GM12892 (cell line): ENCODE results near the gene TAAR5.
"Not testable (repeated sequence)": the region's sequence is repeated elsewhere in the genome, so short reads cannot be mapped to it uniquely, and the experiment has no call there.

Experiments
- DNase-seq: peaks from one replicate; pipeline ENCODE4 v3.0.0; 2011; ENCODE audit not compliant: insufficient read length
- FAIRE-seq: peaks from 2 replicates; lab custom pipeline; 2011; peaks lifted over from hg19 to GRCh38; lab: Jason Lieb, UNC
- POLR2A ChIP-seq: IDR thresholded peaks from 2 replicates; pipeline ENCODE4 v1.6.1; 2011; ENCODE audit warnings: low read depth, low read length, control low read depth
- POLR2AphosphoS5 ChIP-seq: IDR thresholded peaks from 2 replicates; pipeline ENCODE4 v1.6.1; 2011; ENCODE audit warnings: low read depth, low read length, control low read depth
- TAF1 ChIP-seq: IDR thresholded peaks from 2 replicates; pipeline ENCODE4 v1.6.1; 2011; ENCODE audit warnings: low read depth, mild to moderate bottlenecking, control low read depth, low read length, borderline replicate concordance

TAAR5 gene

GRCh38 chr6:132607544-132608233, 18.1 kb upstream of the TAAR5 start:
- no peak for TF ChIP-seq POLR2AphosphoS5
- TF ChIP-seq TAF1 = no peak
- no peak for TF ChIP-seq POLR2A
- FAIRE-seq (no peak), DNase-seq (no peak)

DNA sequence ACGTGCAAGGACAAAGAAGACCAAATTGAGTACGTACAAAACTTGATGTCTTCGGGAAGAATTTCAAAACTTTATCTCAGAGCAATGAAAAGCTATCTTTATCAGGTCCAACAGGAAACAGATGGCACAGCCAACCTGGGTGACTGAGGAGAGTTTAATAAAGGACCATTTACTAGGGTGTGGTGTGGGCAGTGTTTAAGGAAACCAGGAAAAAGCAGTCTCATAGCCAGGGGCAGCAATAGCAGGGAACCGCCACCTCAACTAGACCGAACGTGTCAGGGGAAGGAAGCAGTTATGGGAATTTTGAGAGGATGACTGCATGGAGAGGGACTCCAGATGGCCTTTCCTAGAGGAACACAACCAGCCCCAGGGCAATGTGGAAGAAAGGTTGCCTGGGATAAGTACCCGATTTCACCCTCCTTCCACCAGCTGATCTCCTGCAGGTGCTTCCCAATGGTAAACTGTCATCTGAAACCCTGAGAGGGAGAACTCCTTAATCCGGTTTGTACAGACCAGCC, 15.2 kb upstream of the TAAR5 start:
- DNase-seq (no peak), FAIRE-seq (no peak)
- no peak for TF ChIP-seq TAF1
- TF ChIP-seq POLR2AphosphoS5 = no peak
- no peak for TF ChIP-seq POLR2A

- not testable (repeated sequence) for FAIRE-seq, DNase-seq
Measured at GRCh38 chr6:132600900-132601299, 11.4 kb upstream of the TAAR5 start.

- no peak for DNase-seq
- no peak for FAIRE-seq
- TF ChIP-seq POLR2A (no peak), POLR2AphosphoS5 (no peak), TAF1 (no peak)
Measured at GRCh38 chr6:132598473-132598872, 8.9 kb upstream of the TAAR5 start.

- TF ChIP-seq POLR2A = no peak
- DNase-seq = no peak
- no peak for FAIRE-seq
Measured at GRCh38 chr6:132596201-132596600, 6.7 kb upstream of the TAAR5 start.

DNA sequence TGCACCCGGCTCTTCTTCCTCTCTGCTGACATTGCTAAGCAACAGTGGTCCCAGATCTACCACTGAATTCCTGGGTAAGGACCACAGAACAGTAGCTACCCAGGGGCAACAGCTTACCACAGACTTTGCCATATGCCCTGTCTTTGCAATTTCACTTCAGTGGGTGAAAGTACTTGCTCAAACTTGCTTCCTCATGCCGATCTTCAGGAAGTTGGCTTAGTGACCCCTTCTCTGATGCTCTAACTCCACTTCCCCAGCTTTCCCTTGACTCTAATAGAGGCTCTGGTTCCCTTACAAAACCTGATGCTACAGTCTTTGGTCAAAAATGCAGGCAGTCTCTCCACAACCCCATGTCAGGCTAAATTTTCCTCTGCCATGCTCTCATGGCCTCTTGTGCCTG, 3.3 kb upstream of the TAAR5 start:
- DNase-seq = no peak
- no peak for FAIRE-seq
- no peak for TF ChIP-seq TAF1
- TF ChIP-seq POLR2AphosphoS5 = no peak
- no peak for TF ChIP-seq POLR2A

GRCh38 chr6:132590362-132590761, 821 bp upstream of the TAAR5 start:
- FAIRE-seq (no peak), DNase-seq (no peak)
- TF ChIP-seq POLR2AphosphoS5 (no peak), POLR2A (no peak), TAF1 (no peak)

DNA sequence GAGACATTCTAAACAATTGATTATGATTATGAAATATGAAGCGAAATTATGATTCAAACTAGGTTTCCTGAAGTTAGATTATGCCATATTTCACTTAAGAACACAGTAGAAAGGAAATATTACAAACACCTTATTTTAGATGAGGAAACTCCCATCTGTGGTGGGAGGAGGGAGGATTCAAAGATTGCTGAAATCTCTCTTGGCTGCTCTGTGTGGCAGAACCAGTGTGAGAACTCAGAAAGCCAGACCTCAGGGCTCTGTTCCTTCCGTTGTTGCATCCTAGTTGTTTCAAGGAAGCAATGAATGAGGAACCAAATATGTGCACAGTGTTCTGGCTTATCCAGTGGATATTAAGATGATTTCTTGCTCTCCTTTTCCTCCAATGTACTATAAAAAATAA, 2.1 kb downstream of the TAAR5 start:
- DNase-seq (no peak), FAIRE-seq (no peak)
- no peak for TF ChIP-seq POLR2A
- TF ChIP-seq TAF1 = no peak
- no peak for TF ChIP-seq POLR2AphosphoS5

- no peak for DNase-seq
- no peak for TF ChIP-seq TAF1
- TF ChIP-seq POLR2AphosphoS5 = no peak
- TF ChIP-seq POLR2A = no peak
- FAIRE-seq = no peak
Measured at GRCh38 chr6:132584698-132585097, 4.8 kb downstream of the TAAR5 start.

- no peak for FAIRE-seq
- no peak for TF ChIP-seq POLR2AphosphoS5
- no peak for TF ChIP-seq POLR2A
- no peak for TF ChIP-seq TAF1
- DNase-seq = no peak
Measured at GRCh38 chr6:132571774-132572173, 17.8 kb downstream of the TAAR5 start.

DNA sequence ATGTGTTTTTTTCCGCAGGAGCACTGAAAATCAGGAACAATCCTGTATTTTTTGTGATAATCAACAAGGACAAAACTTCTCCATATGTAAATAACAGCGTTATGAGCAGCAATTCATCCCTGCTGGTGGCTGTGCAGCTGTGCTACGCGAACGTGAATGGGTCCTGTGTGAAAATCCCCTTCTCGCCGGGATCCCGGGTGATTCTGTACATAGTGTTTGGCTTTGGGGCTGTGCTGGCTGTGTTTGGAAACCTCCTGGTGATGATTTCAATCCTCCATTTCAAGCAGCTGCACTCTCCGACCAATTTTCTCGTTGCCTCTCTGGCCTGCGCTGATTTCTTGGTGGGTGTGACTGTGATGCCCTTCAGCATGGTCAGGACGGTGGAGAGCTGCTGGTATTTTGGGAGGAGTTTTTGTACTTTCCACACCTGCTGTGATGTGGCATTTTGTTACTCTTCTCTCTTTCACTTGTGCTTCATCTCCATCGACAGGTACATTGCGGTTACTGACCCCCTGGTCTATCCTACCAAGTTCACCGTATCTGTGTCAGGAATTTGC, 19.2 kb downstream of the TAAR5 start, which contains the start of gene TAAR6:
Gene TAAR6, plus strand, starts transcription at position 102 of the 557 bp plus-strand sequence. Its CDS starts 0 bp downstream, at position 102.
- no peak for TF ChIP-seq POLR2A
- TF ChIP-seq POLR2AphosphoS5 = no peak

DNA sequence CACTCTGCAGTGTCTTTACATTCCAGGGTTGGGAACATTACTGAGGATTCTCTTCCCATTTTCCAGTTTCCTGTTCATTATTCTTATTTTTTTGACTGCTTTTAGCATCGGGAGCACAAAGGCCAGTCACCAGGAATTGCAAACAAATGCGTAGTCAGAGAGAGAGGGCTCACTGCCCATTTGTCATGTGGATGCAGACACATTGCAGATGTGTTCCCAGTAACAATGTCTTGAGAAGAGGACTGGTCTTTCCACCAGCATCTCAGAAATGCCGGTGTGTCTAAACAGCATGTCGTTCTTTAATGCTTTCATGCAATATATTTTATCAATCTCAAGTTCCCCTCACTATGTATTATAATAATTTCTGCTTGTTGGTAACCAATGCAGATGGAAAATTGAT, 20.4 kb downstream of the TAAR5 start:
- FAIRE-seq (no peak), DNase-seq (no peak)
- TF ChIP-seq TAF1 = no peak

More for the DNA sequence above, 19.2 kb downstream of the TAAR5 start, which contains the start of gene TAAR6:
- DNase-seq = no peak
- no peak for FAIRE-seq

GRCh38 chr6:132568611-132569010, 20.9 kb downstream of the TAAR5 start:
- FAIRE-seq (no peak), DNase-seq (no peak)
- no peak for TF ChIP-seq POLR2AphosphoS5
- TF ChIP-seq POLR2A = no peak
- TF ChIP-seq TAF1 = no peak
